ENCODE measurements around the gene LINGO4.
"Not testable (repeated sequence)": the region's sequence is repeated elsewhere in the genome, so short reads cannot be mapped to it uniquely, and the experiment has no call there.

The LINGO4 gene

DNA sequence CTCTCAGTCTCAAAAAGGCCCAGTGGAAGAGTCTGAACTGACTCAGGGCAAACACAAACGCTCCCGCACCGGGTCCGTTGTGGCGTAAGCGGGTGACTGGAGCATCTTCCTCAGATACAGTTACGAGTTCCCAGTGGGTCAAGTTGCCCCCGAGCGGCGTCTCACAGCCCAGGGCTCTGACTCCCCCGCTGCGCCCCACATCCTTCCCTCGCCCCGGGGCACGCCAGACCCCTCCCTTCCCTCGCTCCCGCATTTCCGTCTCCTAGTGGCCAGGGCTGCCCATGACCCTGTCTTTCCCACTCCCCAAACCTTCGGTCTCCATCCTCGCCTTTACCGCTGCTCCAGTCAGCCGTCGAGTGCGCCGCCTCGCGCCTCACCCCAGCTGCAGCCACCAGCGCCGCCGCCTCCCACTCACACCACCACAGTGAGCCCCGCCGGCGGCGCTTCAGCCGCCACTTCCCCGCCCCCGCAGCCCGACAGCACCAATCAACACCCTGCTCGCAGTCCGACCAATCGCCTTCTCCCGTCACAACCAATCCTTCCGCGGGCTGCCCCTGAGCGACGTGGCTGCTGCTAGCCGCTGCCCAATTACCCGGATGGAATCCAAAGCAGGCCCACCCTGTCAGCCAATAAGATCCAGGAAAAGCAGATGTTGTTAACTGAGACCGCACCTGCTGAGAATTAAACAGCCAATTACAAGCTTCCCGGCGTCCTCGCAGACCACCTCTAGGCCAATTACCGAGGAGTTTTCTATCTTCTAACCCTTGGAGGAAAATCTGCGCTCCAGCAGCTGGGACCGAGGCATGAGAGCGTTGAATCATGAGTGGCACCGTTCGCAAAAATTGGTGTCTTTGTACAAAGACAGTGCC lies 14.9 kb downstream of the LINGO4 start, which contains the start of gene TDRKH:
Gene TDRKH, minus strand, starts transcription at position 430 of the 869 bp plus-strand sequence. CDS start 7,478 bp downstream, outside the sequence.
- DNase-seq (ENCODE audit: low read depth, low spot score) = peak; percentile 99
- peak within 1 kb of the TSS; percentile 44 for H3K27ac ChIP-seq

DNA sequence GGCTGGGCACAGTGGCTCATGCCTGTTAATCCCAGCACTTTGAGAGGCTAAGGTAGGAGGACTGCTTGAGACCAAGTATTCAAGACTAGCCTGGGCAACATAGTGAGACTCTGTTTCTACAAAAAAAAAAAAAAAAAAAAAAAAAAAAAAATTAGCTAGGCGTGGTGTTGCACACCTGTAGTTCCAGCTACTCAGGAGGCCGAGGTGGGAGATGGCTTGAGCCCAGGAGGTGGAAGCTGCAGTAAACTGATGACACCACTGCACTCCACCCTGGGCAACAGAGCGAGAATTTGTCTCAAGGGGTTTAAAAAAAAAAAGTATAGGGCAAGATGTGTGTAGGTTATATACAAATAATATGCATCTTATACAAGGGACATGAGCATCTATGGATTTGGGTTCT lies 17.5 kb downstream of the LINGO4 start:
- H3K27ac ChIP-seq = no peak overlapping the region
- DNase-seq (ENCODE audit: low read depth, low spot score) = no peak

DNA sequence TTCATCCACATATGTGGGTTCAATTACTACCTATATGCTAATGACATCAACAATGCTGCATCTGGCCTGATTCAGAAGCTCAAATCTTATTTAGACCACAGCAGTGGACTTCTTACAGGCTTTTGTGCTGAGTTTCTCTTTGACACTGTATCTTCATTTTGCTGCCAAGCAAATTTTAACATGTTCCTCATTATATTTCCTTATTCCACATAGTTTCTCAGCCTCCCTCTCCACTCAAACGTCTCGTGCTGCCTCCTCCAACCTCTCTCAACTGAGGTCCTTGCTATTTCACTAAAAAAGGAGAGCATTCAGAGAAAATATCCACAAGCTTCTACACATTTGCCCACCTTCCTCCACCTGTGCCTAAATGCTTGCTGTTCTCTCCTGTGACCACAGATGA lies 21.4 kb downstream of the LINGO4 start:
- no peak for DNase-seq (ENCODE audit: low read depth, low spot score)
- H3K27ac ChIP-seq = no peak overlapping the region

DNA sequence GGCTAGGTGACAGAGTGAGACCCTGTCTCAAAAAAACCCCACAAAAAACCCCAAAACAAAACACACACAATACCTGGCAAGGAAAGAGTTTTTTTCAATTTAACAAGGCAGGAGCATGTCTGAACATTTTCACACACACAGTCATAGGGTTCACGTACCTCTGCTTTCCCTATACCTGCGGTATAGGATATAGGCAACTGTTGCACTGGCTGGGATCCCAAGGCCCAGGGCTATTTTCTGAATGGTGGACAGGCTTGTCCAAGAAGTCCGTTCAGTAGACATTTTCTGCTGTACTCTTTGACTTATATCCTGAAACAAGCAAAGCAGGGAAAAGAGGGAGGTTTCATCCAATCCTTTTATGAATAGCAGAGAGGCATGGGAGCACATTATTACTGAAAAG lies 22.5 kb downstream of the LINGO4 start:
- DNase-seq (ENCODE audit: low read depth, low spot score) = peak; percentile 24
- peak overlapping the region; percentile 43 for H3K27ac ChIP-seq

DNA sequence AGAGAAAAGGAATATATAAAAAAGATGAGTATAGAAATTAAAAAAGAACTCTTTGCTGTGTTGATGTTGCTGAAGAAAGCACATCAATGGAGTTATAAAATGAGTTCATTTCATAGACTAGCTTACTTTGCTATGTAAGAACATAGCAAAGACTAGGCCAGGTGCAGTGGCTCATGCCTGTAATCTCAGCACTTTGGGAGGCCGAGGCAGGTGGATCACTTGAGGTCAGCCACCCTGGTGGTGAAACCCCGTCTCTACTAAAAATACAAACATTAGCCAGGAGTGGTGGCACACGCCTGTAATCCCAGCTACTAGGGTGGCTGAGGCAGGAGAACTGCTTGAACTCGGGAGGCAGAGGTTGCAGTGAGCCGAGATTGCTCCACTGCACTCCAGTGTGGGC lies 23.2 kb downstream of the LINGO4 start:
- DNase-seq (ENCODE audit: low read depth, low spot score); H3K27ac ChIP-seq: not testable (repeated sequence)

DNA sequence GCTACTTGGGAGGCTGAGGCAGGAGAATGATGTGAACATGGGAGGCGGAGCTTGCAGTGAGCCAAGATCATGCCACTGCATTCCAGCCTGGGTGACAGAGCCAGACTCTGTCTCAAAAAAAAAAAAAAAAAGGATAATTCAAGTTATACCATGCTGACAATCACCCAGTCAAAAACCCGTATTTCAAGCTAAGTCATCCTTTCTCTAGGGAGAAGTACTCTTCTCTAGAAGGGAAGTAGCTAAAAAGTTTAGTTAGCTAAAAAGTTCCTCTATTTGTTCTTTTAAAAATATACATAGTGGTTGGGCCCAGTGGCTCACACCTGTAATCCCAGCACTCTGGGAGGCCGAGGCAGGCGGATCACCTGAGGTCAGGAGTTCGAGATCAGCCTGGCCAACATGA lies 24.5 kb downstream of the LINGO4 start:
- H3K27ac ChIP-seq = not testable (repeated sequence)

DNA sequence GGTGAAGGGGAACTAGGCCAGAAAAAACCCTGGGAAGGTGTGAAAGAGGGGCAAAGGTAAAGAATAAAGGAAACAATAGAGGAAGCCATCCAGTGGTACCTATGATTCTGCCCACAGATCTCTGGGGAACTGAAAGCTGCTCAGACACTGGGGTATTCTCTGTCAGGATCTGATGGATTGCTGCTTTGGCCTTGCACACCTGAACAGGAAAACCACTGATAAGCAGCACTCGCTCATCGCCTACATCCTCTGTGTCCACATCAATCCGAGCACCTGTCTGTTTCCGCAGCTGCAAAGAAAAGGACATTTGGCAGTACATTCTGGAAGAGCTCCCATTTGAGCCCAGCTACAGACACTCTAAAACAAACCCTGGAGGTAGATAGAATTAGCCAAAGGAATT lies 25.4 kb downstream of the LINGO4 start:
- DNase-seq (ENCODE audit: low read depth, low spot score) = no peak
- H3K27ac ChIP-seq = no peak overlapping the region

More for the DNA sequence above, 24.5 kb downstream of the LINGO4 start:
- not testable (repeated sequence) for DNase-seq (ENCODE audit: low read depth, low spot score)

DNA sequence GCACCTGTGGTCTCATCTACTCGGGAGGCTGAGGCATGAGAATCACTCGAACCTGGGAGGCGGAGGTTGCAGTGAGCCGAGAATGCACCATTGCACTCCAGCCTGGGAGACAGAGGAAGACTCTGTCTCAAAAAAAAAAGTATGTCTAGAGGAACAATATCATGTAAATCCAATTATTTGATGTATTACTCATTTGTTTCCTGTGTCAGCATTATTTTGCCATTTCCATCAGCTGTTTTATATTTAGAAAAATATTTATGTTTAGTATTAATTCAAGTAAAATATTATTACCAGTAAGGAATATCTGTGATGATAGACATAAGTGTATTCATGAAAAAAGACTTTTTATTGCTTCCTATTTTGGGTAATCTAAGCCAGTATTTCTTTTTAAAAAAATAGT lies 27.9 kb downstream of the LINGO4 start:
- no peak overlapping the region for H3K27ac ChIP-seq

DNA sequence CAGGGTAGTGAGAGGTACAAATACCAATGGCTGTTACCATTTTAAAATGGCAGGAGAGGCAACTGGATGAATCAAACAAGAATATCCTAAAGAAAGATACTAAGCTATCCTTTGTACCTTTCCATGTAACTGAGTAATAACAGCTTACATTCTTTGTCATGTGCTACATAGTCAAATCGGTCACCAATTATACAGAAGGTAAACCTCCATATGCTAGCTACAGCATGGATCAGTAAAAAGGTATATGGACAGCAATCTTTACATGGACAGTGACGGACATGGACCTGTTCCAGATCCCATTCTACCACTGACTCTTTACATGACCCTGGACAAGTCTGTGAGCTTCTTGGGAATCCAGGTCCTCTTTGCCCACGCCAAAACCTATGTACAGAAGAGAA lies 28.6 kb downstream of the LINGO4 start:
- no peak for DNase-seq (ENCODE audit: low read depth, low spot score)
- no peak overlapping the region for H3K27ac ChIP-seq

More for the DNA sequence above, 27.9 kb downstream of the LINGO4 start:
- DNase-seq (ENCODE audit: low read depth, low spot score) = no peak

DNA sequence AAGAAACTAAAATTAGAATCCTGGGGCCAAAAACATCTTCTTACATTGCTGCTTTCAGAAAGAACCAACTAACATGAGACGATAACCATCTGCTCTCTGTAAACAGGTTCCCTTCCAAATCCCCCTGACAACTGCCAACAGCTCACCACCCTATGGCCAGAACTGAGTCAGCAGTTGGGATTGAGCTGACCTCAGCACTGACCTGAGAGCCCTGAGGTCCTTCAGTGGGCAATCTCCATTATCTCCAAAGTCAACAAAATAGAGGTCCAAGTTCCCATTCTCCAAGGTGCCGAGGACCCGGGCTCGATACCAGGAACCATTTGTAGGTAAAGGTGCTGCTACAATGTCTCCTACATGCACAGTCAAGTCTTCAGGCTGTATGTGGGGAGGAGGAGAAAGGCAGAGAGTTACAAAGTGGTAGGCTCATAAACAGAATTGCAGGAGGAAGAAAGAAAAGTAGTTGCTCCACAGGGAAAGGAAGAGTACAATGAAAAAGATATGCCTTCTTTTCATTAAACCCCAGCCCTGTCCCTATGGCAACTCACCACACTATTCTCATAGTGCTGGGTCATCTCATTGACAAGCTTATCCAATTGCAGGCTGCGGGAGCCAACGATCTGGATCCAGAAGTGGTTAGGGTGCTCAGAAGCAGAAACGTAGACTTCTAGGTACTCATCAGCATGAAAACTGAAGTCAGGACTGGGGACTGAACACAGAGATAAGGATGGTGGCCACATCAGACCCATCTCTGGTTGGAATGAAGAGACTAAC lies 29.1 kb downstream of the LINGO4 start:
- H3K27ac ChIP-seq = no peak overlapping the region
- no peak for DNase-seq (ENCODE audit: low read depth, low spot score)

DNA sequence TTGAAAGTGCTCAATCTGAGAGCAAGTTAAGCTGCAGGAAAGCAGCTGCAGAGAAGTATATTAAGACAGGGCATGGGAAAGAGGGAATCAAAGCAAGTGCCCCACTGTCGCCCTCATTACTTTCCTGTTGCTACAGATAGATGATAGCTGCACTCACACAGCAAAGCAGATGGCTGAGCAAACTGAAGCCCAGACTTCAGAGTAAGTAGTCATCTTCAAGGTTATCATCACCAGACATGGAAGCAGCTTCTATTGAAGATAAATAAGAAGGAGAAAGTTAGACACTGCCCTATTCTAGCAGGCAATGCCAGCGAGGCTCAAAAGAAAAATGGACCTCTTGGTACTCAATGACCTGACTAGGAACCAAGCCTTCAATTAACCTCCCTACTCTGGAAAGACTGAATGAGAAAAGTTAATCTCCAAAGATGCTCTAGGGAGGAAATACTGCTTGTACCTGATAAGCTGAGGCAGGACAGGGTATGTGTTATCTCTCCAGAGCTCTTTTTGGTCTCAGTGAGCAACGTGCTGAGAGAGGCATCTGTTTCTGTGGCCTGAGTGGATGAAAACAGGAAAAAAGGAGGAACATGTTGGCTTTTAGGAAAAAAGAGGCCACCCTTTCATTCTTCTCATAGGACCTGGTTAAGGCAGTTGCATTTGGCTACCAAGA lies 30.8 kb downstream of the LINGO4 start:
- DNase-seq (ENCODE audit: low read depth, low spot score) = no peak
- peak overlapping the region; percentile 87 for H3K27ac ChIP-seq

DNA sequence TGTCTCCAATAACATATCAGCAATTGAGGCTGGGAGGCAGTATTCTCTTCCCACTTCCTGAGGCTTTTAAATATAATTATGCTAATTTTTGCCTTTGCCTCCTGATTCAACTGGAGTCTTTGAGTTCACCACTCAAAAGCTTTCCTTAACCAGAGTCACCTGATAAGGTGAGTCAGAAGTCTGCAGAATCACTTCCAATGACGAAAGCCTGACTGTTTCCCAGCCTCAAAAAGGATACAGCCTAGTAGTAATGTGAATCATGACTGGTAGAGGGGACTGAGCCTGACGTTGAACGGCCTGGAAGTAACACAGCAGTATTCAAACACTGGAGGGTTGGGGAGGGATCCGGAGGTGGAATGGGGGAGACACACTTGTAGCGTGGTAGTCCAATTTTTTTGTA lies 31.5 kb downstream of the LINGO4 start:
- peak overlapping the region; percentile 87 for H3K27ac ChIP-seq
- peak; percentile 77 for DNase-seq (ENCODE audit: low read depth, low spot score)

DNA sequence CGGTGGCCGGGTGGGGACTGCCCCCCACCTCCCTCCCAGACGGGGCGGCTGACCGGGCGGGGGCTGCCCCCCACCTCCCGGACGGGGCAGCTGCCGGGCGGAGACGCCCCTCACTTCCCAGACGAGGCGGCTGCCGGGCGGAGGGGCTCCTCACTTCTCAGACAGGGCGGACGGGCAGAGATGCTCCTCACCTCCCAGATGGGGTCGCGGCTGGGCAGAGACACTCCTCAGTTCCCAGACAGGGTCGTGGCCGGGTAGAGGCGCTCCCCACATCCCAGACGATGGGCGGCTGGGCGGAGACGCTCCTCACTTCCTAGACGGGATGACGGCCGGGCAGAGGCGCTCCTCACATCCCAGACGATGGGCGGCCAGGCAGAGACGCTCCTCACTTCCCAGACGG lies 35.9 kb downstream of the LINGO4 start:
- not testable (repeated sequence) for H3K27ac ChIP-seq; DNase-seq (ENCODE audit: low read depth, low spot score)

DNA sequence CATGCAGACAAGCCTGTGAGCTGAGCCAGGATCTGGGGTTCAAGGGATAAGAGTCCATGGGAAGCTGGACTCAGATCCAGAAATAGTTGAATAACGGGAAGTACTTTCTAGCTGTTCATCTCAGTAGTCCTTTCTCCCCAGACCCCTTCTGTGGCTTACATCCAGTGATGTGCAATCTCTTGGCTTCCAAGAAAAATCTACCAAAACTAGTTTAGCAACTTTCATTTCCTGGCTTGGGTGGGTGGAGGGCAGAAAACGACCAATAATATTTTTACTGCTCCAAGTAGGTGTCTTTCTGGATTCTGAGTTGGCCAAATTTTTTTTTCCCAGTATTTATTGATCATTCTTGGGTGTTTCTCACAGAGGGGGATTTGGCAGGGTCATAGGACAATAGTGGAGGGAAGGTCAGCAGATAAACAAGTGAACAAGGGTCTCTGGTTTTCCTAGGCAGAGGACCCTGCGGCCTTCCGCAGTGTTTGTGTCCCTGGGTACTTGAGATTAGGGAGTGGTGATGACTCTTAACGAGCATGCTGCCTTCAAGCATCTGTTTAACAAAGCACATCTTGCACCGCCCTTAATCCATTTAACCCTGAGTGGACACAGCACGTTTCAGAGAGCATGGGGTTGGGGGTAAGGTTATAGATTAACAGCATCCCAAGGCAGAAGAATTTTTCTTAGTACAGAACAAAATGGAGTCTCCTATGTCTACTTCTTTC lies 36.7 kb downstream of the LINGO4 start:
- not testable (repeated sequence) for DNase-seq (ENCODE audit: low read depth, low spot score)
- peak overlapping the region; percentile 54 for H3K27ac ChIP-seq

DNA sequence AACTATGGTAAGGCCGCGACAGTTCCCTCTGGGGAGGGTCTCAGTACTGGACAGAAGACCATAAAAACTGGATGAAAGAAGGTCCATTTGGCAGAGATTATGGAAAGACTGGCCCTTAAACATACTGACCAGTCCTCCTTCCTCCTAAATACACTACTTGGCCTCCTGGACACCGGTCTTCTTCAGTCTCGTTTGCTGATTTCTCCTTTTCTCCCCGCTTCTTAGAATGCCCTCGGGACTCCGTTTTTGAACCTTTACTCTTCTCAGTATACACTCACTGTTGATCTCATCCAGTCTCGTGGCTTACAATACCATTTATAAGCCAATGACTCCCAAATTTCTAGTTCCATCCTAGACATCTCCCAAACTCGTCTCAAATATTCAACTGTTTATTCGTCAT lies 41.2 kb downstream of the LINGO4 start:
- peak overlapping the region; percentile 76 for H3K27ac ChIP-seq
- DNase-seq (ENCODE audit: low read depth, low spot score) = no peak

DNA sequence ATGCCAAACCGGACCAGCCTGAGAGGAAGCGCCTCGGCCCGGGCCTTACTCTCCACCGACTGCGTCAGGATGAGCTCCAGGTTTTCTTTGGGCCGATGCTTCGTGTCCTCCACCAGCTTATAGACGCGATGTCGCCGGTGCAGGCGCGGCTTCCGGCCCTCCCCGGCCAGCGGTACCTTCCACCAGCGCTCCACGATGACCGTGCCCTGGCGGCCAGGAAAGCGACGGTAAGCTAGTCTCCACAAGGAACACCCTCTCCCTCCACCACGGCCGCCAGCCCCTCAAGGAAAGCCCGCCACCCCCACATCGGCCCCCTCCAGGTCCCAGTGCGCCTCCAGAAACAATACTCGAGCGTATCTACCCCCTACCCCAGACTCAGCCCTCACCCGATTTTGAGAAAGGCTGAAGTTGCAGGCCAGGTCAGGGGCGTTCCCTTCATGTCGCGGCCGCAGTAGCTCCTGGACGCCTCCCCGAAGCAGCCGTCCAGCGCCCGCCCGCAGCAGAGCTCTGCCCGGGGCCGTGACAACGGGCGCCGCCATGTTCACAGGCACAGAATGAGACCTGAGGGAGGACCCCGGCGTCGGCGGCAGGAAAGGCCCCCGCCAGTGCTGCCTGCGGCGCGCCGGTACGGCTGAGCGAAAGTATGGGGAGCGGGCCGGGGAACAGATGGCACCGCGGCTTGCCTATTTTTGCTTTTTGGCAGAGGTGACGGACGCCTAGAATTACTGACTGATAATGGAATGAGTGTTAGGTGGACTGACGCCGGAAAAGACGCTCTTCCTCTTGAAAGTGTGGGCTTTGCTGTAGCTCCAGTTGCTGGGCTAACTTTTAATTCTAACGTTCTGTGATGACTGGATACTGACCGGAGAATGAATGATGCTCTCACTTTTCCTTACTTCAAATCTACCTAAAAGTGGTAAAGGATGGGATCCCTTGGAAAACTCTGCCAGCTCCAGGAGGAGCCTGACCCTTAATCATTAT lies 42.0 kb downstream of the LINGO4 start, which contains the start of gene MRPL9:
Gene MRPL9, minus strand, starts transcription at position 556 of the 981 bp plus-strand sequence. Its CDS starts 17 bp downstream, at position 539.
- H3K27ac ChIP-seq = peak within 1 kb of the TSS; percentile 76
- DNase-seq (ENCODE audit: low read depth, low spot score) = no peak

DNA sequence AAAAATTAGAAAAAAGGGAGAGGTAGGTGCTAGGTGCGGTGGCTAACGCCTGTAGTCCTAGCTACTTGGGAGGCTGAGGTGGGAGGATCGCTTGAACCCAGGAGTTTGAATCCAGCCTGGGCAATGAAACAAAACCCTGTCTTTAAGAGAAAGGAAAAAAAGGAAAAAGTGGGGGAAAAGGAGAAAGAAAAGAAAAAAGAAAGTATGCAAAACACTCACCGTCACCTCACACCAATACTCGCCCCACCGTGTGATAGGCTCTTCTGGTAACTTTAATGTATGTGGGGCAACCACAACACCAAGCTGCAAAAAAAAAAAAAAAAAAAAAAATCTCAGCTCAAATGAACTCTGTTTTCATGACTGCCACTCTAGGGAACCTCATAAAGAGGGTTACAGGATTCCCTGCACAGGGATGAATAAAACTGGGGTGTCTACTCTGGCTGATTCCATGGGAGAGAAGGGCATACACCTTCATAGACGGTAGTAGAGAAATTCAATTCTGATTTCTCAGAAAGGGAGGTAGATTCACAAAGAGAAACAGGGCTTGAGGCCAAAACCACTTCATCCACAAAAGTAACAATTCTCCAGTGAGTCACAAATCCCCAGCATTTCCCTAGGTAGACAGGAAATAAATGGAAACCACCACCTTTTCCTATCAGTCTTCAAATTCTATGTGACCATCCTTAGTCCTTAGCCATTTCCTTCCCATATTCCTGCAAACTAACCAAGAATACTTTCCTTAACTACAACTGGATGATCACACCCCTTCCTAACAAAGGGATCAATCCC lies 44.4 kb downstream of the LINGO4 start:
- DNase-seq (ENCODE audit: low read depth, low spot score) = no peak
- H3K27ac ChIP-seq = no peak overlapping the region

DNA sequence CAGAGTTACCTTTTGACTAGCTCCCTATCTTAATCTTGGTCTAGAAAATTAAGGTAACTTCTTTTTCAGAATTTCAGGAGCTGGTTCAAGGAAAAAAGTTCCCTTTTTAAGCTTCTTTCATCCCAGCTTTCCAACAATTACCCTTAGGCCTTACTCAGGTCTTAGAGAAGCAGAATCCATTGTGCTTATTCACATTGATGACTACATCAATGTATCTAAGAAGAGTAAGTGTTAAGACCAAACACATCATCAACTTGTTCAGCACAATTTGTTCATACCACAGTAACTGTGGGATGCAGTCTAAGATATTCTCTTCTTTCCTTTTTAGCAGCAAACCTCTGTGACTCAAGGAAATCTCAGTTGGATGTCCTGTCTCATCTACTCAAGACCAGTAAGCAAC lies 46.0 kb downstream of the LINGO4 start:
- H3K27ac ChIP-seq = no peak overlapping the region
- no peak for DNase-seq (ENCODE audit: low read depth, low spot score)
